NK-92 (cell line): ENCODE measurements around the gene OR8D4.
"Not testable (repeated sequence)": the region's sequence is repeated elsewhere in the genome, so short reads cannot be mapped to it uniquely, and the experiment has no call there.

Experiments used
- DNase-seq: peaks from one replicate; lab custom pipeline; 2025; ENCODE audit not compliant: unreplicated experiment; lab: John Stamatoyannopoulos, UW

Gene OR8D4

GRCh38 chr11:123901867-123902266, at the start of gene OR8D4:
TSS of gene OR8D4 (plus strand) at chr11:123902167. CDS start at chr11:123906432, 4,265 bp downstream.
- no peak for DNase-seq

- no peak for DNase-seq
These were observed 49.6 kb upstream of the OR8D4 start for GRCh38 chr11:123852321-123852720.

- DNase-seq, result no peak
These were observed 48.9 kb upstream of the OR8D4 start for GRCh38 chr11:123853038-123853437.

GRCh38 chr11:123856444-123856843, 45.5 kb upstream of the OR8D4 start:
- no peak for DNase-seq

- DNase-seq, result no peak
These were observed 42.2 kb upstream of the OR8D4 start for GRCh38 chr11:123859731-123860130.

GRCh38 chr11:123865293-123865692, 36.7 kb upstream of the OR8D4 start:
- DNase-seq, result not testable (repeated sequence)

GRCh38 chr11:123867795-123868194, 34.2 kb upstream of the OR8D4 start:
- DNase-seq, result not testable (repeated sequence)

GRCh38 chr11:123880912-123881311, 21.1 kb upstream of the OR8D4 start:
- DNase-seq, result no peak

GRCh38 chr11:123885570-123885969, 16.4 kb upstream of the OR8D4 start, which contains the start of gene TMEM225:
TSS of gene TMEM225 (minus strand) at chr11:123885670. CDS start at chr11:123885425, 245 bp downstream.
- no peak for DNase-seq

GRCh38 chr11:123892031-123892430, 9.9 kb upstream of the OR8D4 start:
- no peak for DNase-seq

- no peak for DNase-seq
These were observed 2.2 kb upstream of the OR8D4 start for GRCh38 chr11:123899792-123900191.

GRCh38 chr11:123903932-123904331, 2.0 kb downstream of the OR8D4 start:
- DNase-seq, result no peak

GRCh38 chr11:123904932-123905331, 3.0 kb downstream of the OR8D4 start:
- no peak for DNase-seq

- no peak for DNase-seq
These were observed 3.9 kb downstream of the OR8D4 start for GRCh38 chr11:123905826-123906225.

- no peak for DNase-seq
These were observed 19.0 kb downstream of the OR8D4 start for GRCh38 chr11:123920943-123921342.

- no peak for DNase-seq
These were observed 22.1 kb downstream of the OR8D4 start for GRCh38 chr11:123924027-123924426.

- no peak for DNase-seq
These were observed 37.4 kb downstream of the OR8D4 start, which contains the start of gene OR4D5 for GRCh38 chr11:123939317-123939716. TSS of gene OR4D5 (plus strand) at chr11:123939617. CDS start at chr11:123939617, 0 bp downstream.

- DNase-seq, result no peak
These were observed 40.4 kb downstream of the OR8D4 start for GRCh38 chr11:123942413-123942812.

- no peak for DNase-seq
These were observed 41.8 kb downstream of the OR8D4 start, which contains the start of gene OR6T1 for GRCh38 chr11:123943738-123944137. TSS of gene OR6T1 (minus strand) at chr11:123943838. CDS start at chr11:123943838, 0 bp downstream.

GRCh38 chr11:123945132-123945531, 43.2 kb downstream of the OR8D4 start:
- no peak for DNase-seq

GRCh38 chr11:123956752-123957151, 54.8 kb downstream of the OR8D4 start:
- DNase-seq, result no peak
